ENCODE results near the gene ATXN7L1.
"Not testable (repeated sequence)": the region's sequence is repeated elsewhere in the genome, so short reads cannot be mapped to it uniquely, and the experiment has no call there.

ATXN7L1 gene

GRCh38 chr7:105862276-105862675 is 14.1 kb downstream of the ATXN7L1 start:
- H3K9ac ChIP-seq (ENCODE audit: low read depth in 1 of 2, low read length in 2 of 2): no peak overlapping the region
- peaks cover 0 to 5% of the 10 kb centered on the region in 2 donors for H3K36me3 ChIP-seq (ENCODE audit: control insufficient read depth in 2 of 2, insufficient read depth in 2 of 2, low read length in 2 of 2)
- no peaks in the 10 kb centered on the region for H3K4me1 ChIP-seq (ENCODE audit: control insufficient read depth in 2 of 2, insufficient read depth in 2 of 2, low read length in 2 of 2)
- no peak overlapping the region for H3K27ac ChIP-seq (ENCODE audit: low read depth in 2 of 2, low read length in 2 of 2)
- no peaks in the 10 kb centered on the region for H3K9me3 ChIP-seq (ENCODE audit: control insufficient read depth in 2 of 2, low read length in 2 of 2)
- H3K4me3 ChIP-seq (ENCODE audit: low read length in 2 of 2): no peak overlapping the region
- H3K27me3 ChIP-seq (ENCODE audit: control insufficient read depth in 2 of 2, insufficient read depth in 2 of 2, low read length in 2 of 2): no peaks in the 10 kb centered on the region

GRCh38 chr7:105861224-105861623 is 15.2 kb downstream of the ATXN7L1 start:
- Histone ChIP-seq H3K27ac (ENCODE audit: low read depth in 2 of 2, low read length in 2 of 2) (no peak overlapping the region), H3K4me3 (ENCODE audit: low read length in 2 of 2) (no peak overlapping the region), H3K9me3 (ENCODE audit: control insufficient read depth in 2 of 2, low read length in 2 of 2) (no peaks in the 10 kb centered on the region)

DNA sequence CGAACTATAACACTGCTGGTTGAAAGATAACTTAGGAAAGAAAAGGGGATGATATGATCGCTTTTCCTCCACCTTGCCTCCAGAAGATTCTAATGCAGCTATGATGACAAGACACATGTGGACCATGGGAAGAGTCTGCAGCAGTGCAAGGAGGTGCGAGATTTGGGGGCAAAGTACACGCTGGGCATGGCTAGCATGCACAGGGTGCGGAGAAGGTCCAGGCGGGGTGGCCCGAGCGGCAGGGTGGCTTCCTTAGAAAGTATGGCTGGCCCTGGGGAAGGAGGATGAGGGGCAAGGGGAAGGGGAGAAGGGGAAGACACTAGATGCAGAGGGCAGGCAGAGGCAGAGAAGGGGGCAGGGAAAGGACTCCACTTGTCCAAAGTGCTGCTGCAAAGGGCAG is 15.6 kb downstream of the ATXN7L1 start:
- no peak overlapping the region for H3K4me3 ChIP-seq (ENCODE audit: low read length in 2 of 2)
- no peaks in the 10 kb centered on the region for H3K27me3 ChIP-seq (ENCODE audit: control insufficient read depth in 2 of 2, insufficient read depth in 2 of 2, low read length in 2 of 2)
- no peaks in the 10 kb centered on the region for H3K9me3 ChIP-seq (ENCODE audit: control insufficient read depth in 2 of 2, low read length in 2 of 2)
- no peak overlapping the region for H3K9ac ChIP-seq (ENCODE audit: low read depth in 1 of 2, low read length in 2 of 2)
- H3K36me3 ChIP-seq (ENCODE audit: control insufficient read depth in 2 of 2, insufficient read depth in 2 of 2, low read length in 2 of 2): no peaks in the 10 kb centered on the region
- H3K4me1 ChIP-seq (ENCODE audit: control insufficient read depth in 2 of 2, insufficient read depth in 2 of 2, low read length in 2 of 2): no peaks in the 10 kb centered on the region
- no peak overlapping the region for H3K27ac ChIP-seq (ENCODE audit: low read depth in 2 of 2, low read length in 2 of 2)

More at GRCh38 chr7:105861224-105861623, 15.2 kb downstream of the ATXN7L1 start:
- Histone ChIP-seq H3K27me3 (ENCODE audit: control insufficient read depth in 2 of 2, insufficient read depth in 2 of 2, low read length in 2 of 2) (no peaks in the 10 kb centered on the region), H3K4me1 (ENCODE audit: control insufficient read depth in 2 of 2, insufficient read depth in 2 of 2, low read length in 2 of 2) (no peaks in the 10 kb centered on the region), H3K9ac (ENCODE audit: low read depth in 1 of 2, low read length in 2 of 2) (no peak overlapping the region), H3K36me3 (ENCODE audit: control insufficient read depth in 2 of 2, insufficient read depth in 2 of 2, low read length in 2 of 2) (no peaks in the 10 kb centered on the region)

DNA sequence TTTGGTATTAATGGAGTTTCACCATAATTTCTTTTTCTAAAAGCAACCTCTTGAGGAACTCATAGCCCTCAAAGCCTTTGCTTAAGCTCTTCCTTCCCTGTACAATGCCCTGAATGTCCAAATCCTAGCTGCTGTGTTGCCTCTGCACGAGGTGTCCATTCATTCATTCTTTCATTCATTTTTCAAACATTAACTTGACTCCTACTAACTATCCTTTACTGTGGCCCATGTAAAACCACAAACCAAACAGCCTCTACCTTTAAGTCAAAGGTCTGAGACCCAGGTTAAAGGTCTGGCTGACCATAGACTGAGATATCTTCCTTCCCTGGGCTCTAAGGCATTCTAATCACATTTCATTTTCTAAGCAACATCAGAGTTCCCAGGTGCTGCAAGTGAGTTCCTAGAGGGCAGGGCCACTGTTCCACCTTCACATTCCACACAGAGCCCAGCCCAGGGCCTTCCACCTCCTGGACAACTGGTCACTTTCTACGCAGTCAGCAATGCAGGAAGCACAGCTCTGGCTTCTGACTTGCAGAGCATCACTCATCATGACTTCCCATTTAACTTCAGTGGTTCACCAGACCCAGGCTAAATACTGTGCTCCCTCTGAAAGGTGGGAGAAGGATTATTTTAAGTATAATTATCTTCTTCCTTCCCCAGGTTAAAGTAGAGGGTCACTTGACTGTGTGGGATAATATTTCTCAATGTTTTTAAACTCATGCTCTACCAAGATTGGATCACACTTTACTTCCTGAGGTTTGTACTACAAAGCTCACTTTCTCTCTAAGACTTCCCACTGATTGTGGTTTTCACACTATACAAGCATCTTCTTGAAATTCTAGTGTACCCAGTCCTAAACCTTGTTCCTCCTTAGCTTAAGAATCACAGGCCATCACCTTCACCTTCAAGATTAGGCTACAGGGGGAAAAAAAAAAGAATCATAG is 19.1 kb downstream of the ATXN7L1 start:
- no peaks in the 10 kb centered on the region for H3K9me3 ChIP-seq (ENCODE audit: control insufficient read depth in 2 of 2, low read length in 2 of 2)
- no peak overlapping the region for H3K9ac ChIP-seq (ENCODE audit: low read depth in 1 of 2, low read length in 2 of 2)
- no peaks in the 10 kb centered on the region for H3K36me3 ChIP-seq (ENCODE audit: control insufficient read depth in 2 of 2, insufficient read depth in 2 of 2, low read length in 2 of 2)
- no peaks in the 10 kb centered on the region for H3K27me3 ChIP-seq (ENCODE audit: control insufficient read depth in 2 of 2, insufficient read depth in 2 of 2, low read length in 2 of 2)
- H3K4me3 ChIP-seq (ENCODE audit: low read length in 2 of 2): no peak overlapping the region
- no peaks in the 10 kb centered on the region for H3K4me1 ChIP-seq (ENCODE audit: control insufficient read depth in 2 of 2, insufficient read depth in 2 of 2, low read length in 2 of 2)
- H3K27ac ChIP-seq (ENCODE audit: low read depth in 2 of 2, low read length in 2 of 2): no peak overlapping the region

GRCh38 chr7:105854498-105854897 is 21.9 kb downstream of the ATXN7L1 start:
- no peaks in the 10 kb centered on the region for H3K36me3 ChIP-seq (ENCODE audit: control insufficient read depth in 2 of 2, insufficient read depth in 2 of 2, low read length in 2 of 2)
- H3K27me3 ChIP-seq (ENCODE audit: control insufficient read depth in 2 of 2, insufficient read depth in 2 of 2, low read length in 2 of 2): no peaks in the 10 kb centered on the region
- no peak overlapping the region for H3K9ac ChIP-seq (ENCODE audit: low read depth in 1 of 2, low read length in 2 of 2)
- H3K4me1 ChIP-seq (ENCODE audit: control insufficient read depth in 2 of 2, insufficient read depth in 2 of 2, low read length in 2 of 2): no peaks in the 10 kb centered on the region
- H3K4me3 ChIP-seq (ENCODE audit: low read length in 2 of 2): no peak overlapping the region
- H3K27ac ChIP-seq (ENCODE audit: low read depth in 2 of 2, low read length in 2 of 2): no peak overlapping the region
- no peaks in the 10 kb centered on the region for H3K9me3 ChIP-seq (ENCODE audit: control insufficient read depth in 2 of 2, low read length in 2 of 2)

DNA sequence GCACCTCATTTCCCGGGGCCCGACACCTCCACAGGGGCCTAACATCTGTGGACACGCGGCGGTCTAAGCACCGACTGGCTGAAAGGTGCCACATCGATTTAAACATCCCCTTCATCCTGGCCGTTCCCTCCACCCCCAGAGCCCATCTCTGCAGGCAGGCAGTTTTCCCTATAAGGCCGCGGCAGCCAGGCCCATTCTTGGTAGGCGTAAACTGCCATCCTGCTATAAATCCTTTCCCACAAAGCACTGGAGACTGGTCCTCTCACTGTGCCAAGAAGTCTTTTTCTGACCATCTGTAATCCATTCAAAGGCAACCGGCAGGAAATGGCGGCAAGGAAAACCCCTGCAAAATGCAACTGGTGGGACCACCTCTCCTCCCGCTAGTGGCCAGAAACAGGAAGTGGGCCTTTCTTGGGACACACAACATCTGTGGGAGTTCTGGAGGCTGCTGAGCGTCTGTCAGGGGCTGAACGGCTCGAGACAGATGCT is 22.4 kb downstream of the ATXN7L1 start:
- no peak overlapping the region for H3K27ac ChIP-seq (ENCODE audit: low read depth in 2 of 2, low read length in 2 of 2)
- H3K4me3 ChIP-seq (ENCODE audit: low read length in 2 of 2): no peak overlapping the region
- no peak overlapping the region for H3K9ac ChIP-seq (ENCODE audit: low read depth in 1 of 2, low read length in 2 of 2)
- H3K4me1 ChIP-seq (ENCODE audit: control insufficient read depth in 2 of 2, insufficient read depth in 2 of 2, low read length in 2 of 2): no peaks in the 10 kb centered on the region
- H3K27me3 ChIP-seq (ENCODE audit: control insufficient read depth in 2 of 2, insufficient read depth in 2 of 2, low read length in 2 of 2): no peaks in the 10 kb centered on the region
- no peaks in the 10 kb centered on the region for H3K36me3 ChIP-seq (ENCODE audit: control insufficient read depth in 2 of 2, insufficient read depth in 2 of 2, low read length in 2 of 2)
- H3K9me3 ChIP-seq (ENCODE audit: control insufficient read depth in 2 of 2, low read length in 2 of 2): no peaks in the 10 kb centered on the region

DNA sequence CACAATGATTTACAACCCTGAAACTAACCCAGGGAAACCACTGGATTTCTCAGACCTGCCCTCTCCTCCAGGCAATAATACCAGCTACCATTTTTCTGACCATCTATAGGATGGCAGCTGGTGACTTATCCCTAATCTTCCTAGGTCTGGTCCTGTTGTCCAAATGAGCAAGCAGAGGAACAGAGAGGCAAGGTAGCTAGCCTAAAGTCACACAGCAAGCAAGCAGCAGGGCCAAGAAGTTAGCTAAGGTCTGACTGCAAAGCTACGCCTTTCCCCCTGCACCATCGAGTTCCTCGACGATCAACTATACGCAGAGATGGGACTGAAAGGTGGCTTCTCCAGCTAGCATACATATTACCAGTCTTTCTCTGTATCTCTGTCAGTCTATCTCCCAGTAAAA is 25.3 kb downstream of the ATXN7L1 start:
- H3K9me3 ChIP-seq (ENCODE audit: control insufficient read depth in 2 of 2, low read length in 2 of 2): no peaks in the 10 kb centered on the region
- no peak overlapping the region for H3K4me3 ChIP-seq (ENCODE audit: low read length in 2 of 2)
- no peak overlapping the region for H3K9ac ChIP-seq (ENCODE audit: low read depth in 1 of 2, low read length in 2 of 2)
- H3K27me3 ChIP-seq (ENCODE audit: control insufficient read depth in 2 of 2, insufficient read depth in 2 of 2, low read length in 2 of 2): no peaks in the 10 kb centered on the region
- H3K27ac ChIP-seq (ENCODE audit: low read depth in 2 of 2, low read length in 2 of 2): no peak overlapping the region
- H3K36me3 ChIP-seq (ENCODE audit: control insufficient read depth in 2 of 2, insufficient read depth in 2 of 2, low read length in 2 of 2): no peaks in the 10 kb centered on the region
- no peaks in the 10 kb centered on the region for H3K4me1 ChIP-seq (ENCODE audit: control insufficient read depth in 2 of 2, insufficient read depth in 2 of 2, low read length in 2 of 2)

DNA sequence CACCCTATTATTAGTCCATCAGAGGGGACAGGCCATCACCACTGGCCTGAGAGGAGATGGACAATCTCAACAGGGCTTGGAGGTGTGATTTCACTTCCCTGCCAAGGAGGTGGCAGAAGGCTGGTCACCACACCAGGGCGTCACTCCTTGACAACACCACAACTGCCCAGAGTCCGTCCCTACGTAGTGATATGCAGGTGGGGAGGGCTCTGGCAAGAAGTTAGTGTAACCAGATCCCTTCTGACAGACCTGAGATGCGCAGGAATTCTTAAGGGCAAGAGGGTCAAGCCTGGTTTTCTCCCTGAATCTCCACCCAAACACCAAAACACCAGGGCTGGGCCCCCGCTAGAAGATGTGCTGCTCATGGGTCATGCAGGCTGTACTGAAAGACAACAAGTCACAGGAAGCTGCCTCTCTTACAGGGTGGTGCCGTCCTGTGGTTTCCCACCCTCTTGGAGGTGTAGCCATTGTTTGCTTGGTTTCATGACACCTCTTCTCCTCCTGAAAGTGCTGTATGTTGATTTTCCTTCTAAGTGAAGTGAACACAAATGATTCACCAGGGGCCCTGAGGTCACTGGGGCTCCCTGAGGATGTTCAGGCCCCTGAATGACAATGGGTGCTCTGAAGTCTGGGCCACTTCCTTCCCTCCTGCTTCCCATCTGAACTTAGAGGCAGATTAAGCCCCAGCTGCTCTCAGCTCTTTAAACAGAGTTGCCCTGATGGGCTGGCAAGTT is 27.1 kb downstream of the ATXN7L1 start:
- no peaks in the 10 kb centered on the region for H3K9me3 ChIP-seq (ENCODE audit: control insufficient read depth in 2 of 2, low read length in 2 of 2)
- H3K9ac ChIP-seq (ENCODE audit: low read depth in 1 of 2, low read length in 2 of 2): no peak overlapping the region
- no peaks in the 10 kb centered on the region for H3K36me3 ChIP-seq (ENCODE audit: control insufficient read depth in 2 of 2, insufficient read depth in 2 of 2, low read length in 2 of 2)
- no peaks in the 10 kb centered on the region for H3K4me1 ChIP-seq (ENCODE audit: control insufficient read depth in 2 of 2, insufficient read depth in 2 of 2, low read length in 2 of 2)
- no peak overlapping the region for H3K27ac ChIP-seq (ENCODE audit: low read depth in 2 of 2, low read length in 2 of 2)
- no peaks in the 10 kb centered on the region for H3K27me3 ChIP-seq (ENCODE audit: control insufficient read depth in 2 of 2, insufficient read depth in 2 of 2, low read length in 2 of 2)
- H3K4me3 ChIP-seq (ENCODE audit: low read length in 2 of 2): no peak overlapping the region

- H3K9ac ChIP-seq (ENCODE audit: low read depth in 1 of 2, low read length in 2 of 2): no peak overlapping the region
- no peaks in the 10 kb centered on the region for H3K9me3 ChIP-seq (ENCODE audit: control insufficient read depth in 2 of 2, low read length in 2 of 2)
- H3K36me3 ChIP-seq (ENCODE audit: control insufficient read depth in 2 of 2, insufficient read depth in 2 of 2, low read length in 2 of 2): no peaks in the 10 kb centered on the region
- no peaks in the 10 kb centered on the region for H3K27me3 ChIP-seq (ENCODE audit: control insufficient read depth in 2 of 2, insufficient read depth in 2 of 2, low read length in 2 of 2)
- no peak overlapping the region for H3K4me3 ChIP-seq (ENCODE audit: low read length in 2 of 2)
- H3K27ac ChIP-seq (ENCODE audit: low read depth in 2 of 2, low read length in 2 of 2): no peak overlapping the region
- H3K4me1 ChIP-seq (ENCODE audit: control insufficient read depth in 2 of 2, insufficient read depth in 2 of 2, low read length in 2 of 2): no peaks in the 10 kb centered on the region
These were observed 30.0 kb downstream of the ATXN7L1 start for GRCh38 chr7:105846404-105846803.

- H3K36me3 ChIP-seq (ENCODE audit: control insufficient read depth in 2 of 2, insufficient read depth in 2 of 2, low read length in 2 of 2); H3K27me3 ChIP-seq (ENCODE audit: control insufficient read depth in 2 of 2, insufficient read depth in 2 of 2, low read length in 2 of 2); H3K9ac ChIP-seq (ENCODE audit: low read depth in 1 of 2, low read length in 2 of 2); H3K27ac ChIP-seq (ENCODE audit: low read depth in 2 of 2, low read length in 2 of 2); H3K4me1 ChIP-seq (ENCODE audit: control insufficient read depth in 2 of 2, insufficient read depth in 2 of 2, low read length in 2 of 2); H3K9me3 ChIP-seq (ENCODE audit: control insufficient read depth in 2 of 2, low read length in 2 of 2); H3K4me3 ChIP-seq (ENCODE audit: low read length in 2 of 2): not testable (repeated sequence)
These were observed 31.7 kb downstream of the ATXN7L1 start for GRCh38 chr7:105844681-105845080.
